Neural cell (in vitro differentiated cells): ENCODE measurements around the gene MEF2A. TPM values are rescaled to one million over a fixed set of nuclear protein-coding genes. Genes with fewer than 3 reads are reported as not detected.

Source experiments
- H2AFZ ChIP-seq: fragments of 200-600, 300-800 bp; sonication (generic), shearing (Covaris generic); 2 replicates; pipeline ENCODE4 v1.6.0; 2014; ENCODE audit warnings: low read depth, mild to moderate bottlenecking, antibody characterized with exemption, low read length, moderate library complexity
- H3F3A ChIP-seq: fragments of 200-600 bp; shearing (Covaris generic); 2 replicates; pipeline ENCODE4 v1.6.1; 2016; ENCODE audit warnings: mild to moderate bottlenecking, moderate library complexity, mixed read lengths, antibody characterized with exemption, low read length; ENCODE audit not compliant: insufficient read depth, poor library complexity, severe bottlenecking
- H3K27ac ChIP-seq: fragments of 200-600, 300-800 bp; sonication (generic), shearing (Covaris generic); 2 replicates; pipeline ENCODE4 v1.5.1; 2014; ENCODE audit warnings: mild to moderate bottlenecking, low read length, moderate library complexity
- H3K27me3 ChIP-seq: fragments of 300-800, 200-600 bp; sonication (generic), shearing (Covaris generic); 2 replicates; pipeline ENCODE4 v1.6.0; 2014; ENCODE audit warnings: mild to moderate bottlenecking, low read depth, low read length, moderate library complexity; ENCODE audit not compliant: insufficient read depth
- H3K36me3 ChIP-seq: fragments of 300-800, 200-600 bp; sonication (generic), shearing (Covaris generic); 2 replicates; pipeline ENCODE4 v1.5.1; 2014; ENCODE audit warnings: mild to moderate bottlenecking, antibody characterized with exemption, low read length, moderate library complexity; ENCODE audit not compliant: insufficient read depth
- H3K4me2 ChIP-seq: fragments of 300-800, 200-600 bp; sonication (generic), shearing (Covaris generic); 2 replicates; pipeline ENCODE4 v1.6.0; 2014; ENCODE audit warnings: mild to moderate bottlenecking, low read length
- H3K4me3 ChIP-seq: fragments of 300-800, 200-600 bp; sonication (generic), shearing (Covaris generic); 2 replicates; pipeline ENCODE4 v1.5.1; 2014; ENCODE audit warnings: mild to moderate bottlenecking, low read length, moderate library complexity
- H3K79me2 ChIP-seq: fragments of 200-600 bp; shearing (Covaris generic); replicated peaks from 2 replicates; pipeline ENCODE4 v1.6.0; 2014; ENCODE audit warnings: mild to moderate bottlenecking, low read length, moderate library complexity; ENCODE audit not compliant: insufficient read depth
- H3K9ac ChIP-seq: fragments of 300-800, 200-600 bp; sonication (generic), shearing (Covaris generic); 2 replicates; pipeline ENCODE4 v1.6.1; 2016; ENCODE audit warnings: mild to moderate bottlenecking, low read length, mixed read lengths
- H3K9me2 ChIP-seq: fragments of 200-600 bp; shearing (Covaris generic); 2 replicates; pipeline ENCODE4 v1.6.1; 2016; ENCODE audit warnings: mild to moderate bottlenecking, low read length, mixed read lengths; ENCODE audit not compliant: insufficient read depth
- H3K9me3 ChIP-seq: fragments of 200-600, 300-800 bp; sonication (generic), shearing (Covaris generic); 2 replicates; pipeline ENCODE4 v1.6.1; 2016; ENCODE audit warnings: mild to moderate bottlenecking, mixed run types, low read length, moderate library complexity, mixed read lengths
- H4K20me1 ChIP-seq: fragments of 200-600 bp; shearing (Covaris generic); 2 replicates; pipeline ENCODE4 v1.6.1; 2016; ENCODE audit warnings: mild to moderate bottlenecking, mixed run types; ENCODE audit not compliant: insufficient read depth
- CTCF ChIP-seq: fragments of 450-650 bp; IDR thresholded peaks from 2 replicates; pipeline ENCODE4 v1.5.1; 2014; ENCODE audit warnings: antibody characterized with exemption, mild to moderate bottlenecking, moderate library complexity; ENCODE audit not compliant: poor library complexity, severe bottlenecking
- EP300 ChIP-seq: fragments of 450-650 bp; conservative IDR thresholded peaks from 2 replicates; pipeline ENCODE4 v1.6.1; 2014; ENCODE audit warnings: antibody characterized with exemption, mild to moderate bottlenecking, moderate library complexity; ENCODE audit not compliant: poor library complexity, severe bottlenecking
- EZH2 ChIP-seq: fragments of 200-600, 300-800 bp; shearing (Covaris generic), sonication (generic); IDR thresholded peaks from 2 replicates; pipeline ENCODE4 v1.6.1; 2014; ENCODE audit warnings: antibody characterized with exemption, low read length, borderline replicate concordance, mild to moderate bottlenecking; ENCODE audit not compliant: insufficient read depth, poor library complexity, severe bottlenecking
- MXI1 ChIP-seq: fragments of 450-650 bp; conservative IDR thresholded peaks from 2 replicates; pipeline ENCODE4 v1.6.1; 2014; ENCODE audit warnings: antibody characterized with exemption, mild to moderate bottlenecking; ENCODE audit not compliant: poor library complexity, severe bottlenecking
- POLR2AphosphoS5 ChIP-seq: IDR thresholded peaks from 2 replicates; pipeline ENCODE4 v1.6.1; 2012
- RAD21 ChIP-seq: fragments of 450-650 bp; conservative IDR thresholded peaks from 2 replicates; pipeline ENCODE4 v1.6.1; 2014; ENCODE audit warnings: antibody characterized with exemption, mild to moderate bottlenecking, moderate library complexity
- REST ChIP-seq: IDR thresholded peaks from 2 replicates; pipeline ENCODE4 v1.6.1; 2012; ENCODE audit warnings: borderline replicate concordance
- SMC3 ChIP-seq: fragments of 450-650 bp; conservative IDR thresholded peaks from 2 replicates; pipeline ENCODE4 v1.6.1; 2014; ENCODE audit warnings: antibody characterized with exemption, mild to moderate bottlenecking, moderate library complexity; ENCODE audit not compliant: poor library complexity
- TAF1 ChIP-seq: IDR thresholded peaks from 2 replicates; pipeline ENCODE4 v1.6.1; 2012; ENCODE audit warnings: low read depth
- polyA plus RNA-seq: library from polyadenylated mRNA; depleted of rRNA; stranded (reverse); fragments of >200 nt; gene quantifications from 2 replicates; pipeline ENCODE4 v1.2.3, GENCODE V29; 2014

The MEF2A gene
- polyA plus RNA-seq, 1 donor from 2014 or later = 32.2 TPM

GRCh38 chr15:99696096-99696495 lies 130.3 kb downstream of the MEF2A start:
- Histone ChIP-seq H2AFZ (no peak overlapping the region), H3K79me2 (no peaks in the 10 kb centered on the region)
- TF ChIP-seq CTCF (no peak), POLR2AphosphoS5 (no peak), SMC3 (no peak), REST (no peak), RAD21 (no peak), MXI1 (no peak), EP300 (no peak), EZH2 (no peak), TAF1 (no peak)

GRCh38 chr15:99702895-99703602 lies 137.3 kb downstream of the MEF2A start:
- Histone ChIP-seq H3K79me2 (no peaks in the 10 kb centered on the region), H3K27ac (no peak overlapping the region), H3K9me3 (no peaks in the 10 kb centered on the region), H3K4me2 (no peak overlapping the region), H3K27me3 (no peaks in the 10 kb centered on the region), H3K9me2 (no peaks in the 10 kb centered on the region), H4K20me1 (no peaks in the 10 kb centered on the region), H3K36me3 (no peaks in the 10 kb centered on the region), H2AFZ (no peak overlapping the region), H3K4me3 (no peak overlapping the region), H3F3A (no peaks in the 10 kb centered on the region), H3K9ac (no peak overlapping the region)
- TF ChIP-seq REST (no peak), CTCF (no peak), EP300 (no peak), POLR2AphosphoS5 (no peak), EZH2 (no peak), TAF1 (no peak)

More at GRCh38 chr15:99696096-99696495, 130.3 kb downstream of the MEF2A start:
- no peak overlapping the region for H3K4me2 ChIP-seq
- no peaks in the 10 kb centered on the region for H3K9me3 ChIP-seq
- no peaks in the 10 kb centered on the region for H4K20me1 ChIP-seq
- H3K27ac ChIP-seq = no peak overlapping the region
- H3K4me3 ChIP-seq = no peak overlapping the region
- no peaks in the 10 kb centered on the region for H3F3A ChIP-seq
- no peak overlapping the region for H3K9ac ChIP-seq
- peaks cover 6% of the 10 kb centered on the region for H3K36me3 ChIP-seq
- no peaks in the 10 kb centered on the region for H3K27me3 ChIP-seq
- H3K9me2 ChIP-seq = no peaks in the 10 kb centered on the region
